Forelimb muscle (tissue), 1 donor: ENCODE results near the gene SPEM3. TPM values are rescaled to one million over a fixed set of nuclear protein-coding genes. Genes with fewer than 3 reads are reported as not detected.

Experiments
- DNase-seq: peaks from one replicate; pipeline ENCODE4 v3.0.0-alpha.2; 2013; ENCODE audit warnings: low read depth
- polyA plus RNA-seq: library from polyadenylated mRNA; unstranded; fragments of 120-200 nt; gene quantifications from one replicate; pipeline ENCODE4 v1.2.1, GENCODE V29; 2013; ENCODE audit not compliant: insufficient read length

SPEM3 gene
- polyA plus RNA-seq, 1 donor, result not detected

GRCh38 chr17:7403977-7404736 lies 24.5 kb upstream of the SPEM3 start, which contains the start of gene TMEM256:
Gene TMEM256 (minus strand): TSS chr17:7404097. CDS start chr17:7404084, 13 bp downstream.
- peak; percentile 97 for DNase-seq

GRCh38 chr17:7404737-7405349 lies 23.8 kb upstream of the SPEM3 start:
- no peak for DNase-seq

- no peak for DNase-seq
Observed at GRCh38 chr17:7405350-7406234, 23.1 kb upstream of the SPEM3 start.

- no peak for DNase-seq
Observed at GRCh38 chr17:7406235-7406825, 22.3 kb upstream of the SPEM3 start.

- no peak for DNase-seq
Observed at GRCh38 chr17:7407082-7407481, 21.6 kb upstream of the SPEM3 start.

GRCh38 chr17:7407485-7408251 lies 21.0 kb upstream of the SPEM3 start, which contains the start of gene NLGN2:
Gene NLGN2 (plus strand): TSS chr17:7407845. CDS start chr17:7408256, 411 bp downstream.
- no peak for DNase-seq

- DNase-seq, result no peak
Observed at GRCh38 chr17:7408252-7408727, 20.4 kb upstream of the SPEM3 start.

- DNase-seq, result no peak
Observed at GRCh38 chr17:7408863-7409262, 19.8 kb upstream of the SPEM3 start.

- no peak for DNase-seq
Observed at GRCh38 chr17:7409716-7410115, 18.9 kb upstream of the SPEM3 start.

- DNase-seq, result no peak
Observed at GRCh38 chr17:7410634-7411426, 17.8 kb upstream of the SPEM3 start.

GRCh38 chr17:7411427-7411750 lies 17.3 kb upstream of the SPEM3 start:
- no peak for DNase-seq

- no peak for DNase-seq
Observed at GRCh38 chr17:7413346-7413985, 15.2 kb upstream of the SPEM3 start.

GRCh38 chr17:7414837-7415236 lies 13.8 kb upstream of the SPEM3 start:
- no peak for DNase-seq

GRCh38 chr17:7415784-7416183 lies 12.9 kb upstream of the SPEM3 start:
- no peak for DNase-seq

GRCh38 chr17:7416323-7416722 lies 12.3 kb upstream of the SPEM3 start:
- no peak for DNase-seq

GRCh38 chr17:7417056-7417655 lies 11.5 kb upstream of the SPEM3 start:
- no peak for DNase-seq

GRCh38 chr17:7418472-7419152 lies 10.0 kb upstream of the SPEM3 start:
- DNase-seq, result no peak

- no peak for DNase-seq
Observed at GRCh38 chr17:7419819-7420610, 8.6 kb upstream of the SPEM3 start, which contains the start of gene SPEM1. Gene SPEM1 (plus strand): TSS chr17:7420324. CDS start chr17:7420385, 61 bp downstream.
